ENCODE results near the gene SSBP3. TPM values are rescaled to one million over a fixed set of nuclear protein-coding genes. Genes with fewer than 3 reads are reported as not detected.
"Not testable (repeated sequence)": the region's sequence is repeated elsewhere in the genome, so short reads cannot be mapped to it uniquely, and the experiment has no call there.

Gene SSBP3
- total RNA-seq, result 6.6 and 9.6 TPM in 2 replicates

- DNase-seq, result peak; percentile 96
Measured at GRCh38 chr1:54406339-54407153, at the start of gene SSBP3. SSBP3 (minus strand) TSS chr1:54406394.

DNA sequence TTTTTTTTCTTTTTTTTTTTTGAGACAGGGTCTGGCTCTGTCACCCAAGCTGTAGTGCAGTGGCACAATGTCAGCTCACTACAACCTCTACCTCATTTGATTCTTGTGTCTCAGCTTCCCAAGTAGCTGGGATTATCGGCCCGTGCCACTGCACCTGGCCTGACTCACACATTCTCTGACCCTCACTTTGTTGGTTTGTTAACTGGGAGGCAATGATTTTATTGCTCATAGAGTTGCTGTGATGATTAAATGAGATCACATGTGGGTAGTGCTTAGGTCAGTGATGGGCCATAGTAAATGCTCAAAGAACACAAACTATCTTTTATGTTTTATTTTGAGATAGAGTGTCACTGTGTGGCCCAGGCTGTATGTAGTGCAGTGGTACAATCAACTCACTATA lies 47.3 kb upstream of the SSBP3 start:
- DNase-seq, result no peak

GRCh38 chr1:54453022-54453421 lies 46.8 kb upstream of the SSBP3 start:
- DNase-seq, result no peak

GRCh38 chr1:54449431-54449830 lies 43.2 kb upstream of the SSBP3 start:
- not testable (repeated sequence) for DNase-seq

DNA sequence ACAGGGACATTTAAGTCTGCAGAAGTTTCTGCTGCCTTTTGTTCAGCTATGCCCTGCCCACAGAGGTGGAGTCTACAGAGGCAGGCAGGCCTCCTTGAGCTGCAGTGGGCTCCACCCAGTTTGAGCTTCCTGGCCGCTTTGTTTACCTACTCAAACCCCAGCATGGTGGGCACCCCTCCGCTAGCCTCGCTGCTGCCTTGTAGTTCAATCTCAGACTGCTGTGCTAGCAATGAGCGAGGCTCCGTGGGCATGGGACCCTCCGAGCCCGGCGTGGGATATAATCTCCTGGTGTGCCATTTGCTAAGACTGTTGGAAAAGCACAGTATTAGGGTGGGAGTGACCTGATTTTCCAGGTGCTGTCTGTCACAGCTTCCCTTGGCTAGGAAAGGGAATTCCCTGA lies 42.6 kb upstream of the SSBP3 start:
- DNase-seq, result not testable (repeated sequence)

DNA sequence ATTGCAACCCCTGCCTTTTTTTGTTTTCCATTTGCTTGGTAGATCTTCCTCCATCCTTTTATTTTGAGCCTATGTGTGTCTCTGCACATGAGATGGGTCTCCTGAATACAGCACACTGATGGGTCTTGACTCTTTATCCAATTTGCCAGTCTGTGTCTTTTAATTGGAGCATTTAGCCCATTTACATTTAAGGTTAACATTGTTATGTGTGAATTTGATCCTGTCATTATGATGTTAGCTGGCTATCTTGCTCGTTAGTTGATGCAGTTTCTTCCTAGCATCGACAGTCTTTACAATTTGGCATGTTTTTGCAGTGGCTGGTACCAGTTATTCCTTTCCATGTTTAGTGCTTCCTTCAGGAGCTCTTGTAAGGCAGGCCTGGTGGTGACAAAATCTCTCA lies 40.9 kb upstream of the SSBP3 start:
- DNase-seq, result not testable (repeated sequence)

GRCh38 chr1:54442185-54442584 lies 36.0 kb upstream of the SSBP3 start:
- DNase-seq, result no peak

DNA sequence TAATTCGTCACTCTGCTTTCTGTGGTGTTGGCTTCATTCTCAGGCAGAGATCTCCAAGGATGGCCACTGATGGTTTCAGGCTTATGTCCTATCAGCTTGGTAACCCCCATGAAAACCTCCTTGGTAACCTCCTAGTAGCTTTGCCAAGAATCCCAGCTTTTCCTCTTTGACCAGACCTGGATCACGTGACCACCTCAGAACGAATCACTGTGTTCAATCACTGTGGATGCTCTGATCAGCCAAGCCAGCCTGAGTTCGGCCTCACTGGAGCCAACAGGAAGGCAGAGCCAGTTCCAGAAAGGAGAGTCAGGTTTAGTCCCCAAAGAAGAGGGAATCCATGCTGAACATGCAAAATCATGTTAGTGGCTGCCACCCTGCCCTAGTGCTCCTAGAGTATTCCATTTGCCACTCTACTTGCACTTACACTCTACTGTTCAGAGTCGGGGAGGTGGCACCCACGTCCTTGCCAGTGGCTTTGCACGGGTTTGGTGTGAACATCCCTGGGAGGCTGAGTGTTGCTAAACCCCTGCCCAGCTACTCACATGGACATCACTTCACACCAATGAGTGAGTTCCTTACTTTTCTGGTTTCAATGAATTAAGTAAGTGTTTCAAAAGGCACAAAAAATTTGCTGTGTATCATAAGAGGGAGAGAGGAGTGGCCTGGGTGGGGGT lies 33.5 kb upstream of the SSBP3 start:
- DNase-seq, result peak; percentile 15

- DNase-seq, result no peak
Measured at GRCh38 chr1:54437783-54438182, 31.6 kb upstream of the SSBP3 start.

DNA sequence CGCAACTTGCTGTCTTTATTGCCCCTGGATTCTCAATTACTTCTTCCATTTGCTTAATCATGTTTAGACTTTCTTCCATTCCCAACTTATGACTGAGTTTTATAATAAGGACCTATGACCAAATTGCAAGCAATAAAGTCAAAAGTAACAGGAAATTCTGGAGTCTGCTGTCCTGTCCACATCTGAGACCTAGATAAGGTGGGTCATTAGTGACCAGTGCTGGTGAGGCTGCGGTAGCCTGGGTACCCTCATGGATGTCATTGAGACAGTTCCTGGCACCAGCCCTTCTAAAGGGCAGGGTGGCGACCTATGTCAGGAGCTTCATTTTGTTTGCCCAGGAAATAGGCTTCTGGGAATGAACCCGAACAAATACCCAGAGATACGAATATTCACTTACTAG lies 30.6 kb upstream of the SSBP3 start:
- DNase-seq, result no peak

- no peak for DNase-seq
Measured at GRCh38 chr1:54429838-54430237, 23.6 kb upstream of the SSBP3 start.

GRCh38 chr1:54428837-54429518 lies 22.8 kb upstream of the SSBP3 start:
- DNase-seq, result no peak

- no peak for DNase-seq
Measured at GRCh38 chr1:54425152-54425584, 19.0 kb upstream of the SSBP3 start.

DNA sequence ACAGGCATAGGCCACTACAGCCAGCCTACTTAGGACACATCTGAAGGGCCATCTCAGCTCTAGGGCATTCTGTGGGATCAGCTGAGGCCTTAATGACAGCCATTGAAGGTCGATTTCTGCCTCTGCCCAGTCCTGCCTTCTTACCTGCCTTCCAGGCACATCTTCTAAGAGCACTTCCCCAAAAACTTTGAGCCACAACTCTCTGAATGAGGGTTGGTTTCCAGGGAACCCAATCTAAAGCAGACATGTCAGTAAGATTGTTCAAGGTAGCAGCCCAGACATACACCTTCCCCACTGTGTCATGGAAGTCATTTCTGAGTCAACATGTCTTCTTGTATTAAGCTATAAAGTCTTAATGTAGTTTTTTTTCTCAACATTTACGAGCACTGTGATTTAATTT lies 18.2 kb upstream of the SSBP3 start:
- DNase-seq, result no peak

GRCh38 chr1:54421101-54421504 lies 14.9 kb upstream of the SSBP3 start:
- DNase-seq, result no peak

DNA sequence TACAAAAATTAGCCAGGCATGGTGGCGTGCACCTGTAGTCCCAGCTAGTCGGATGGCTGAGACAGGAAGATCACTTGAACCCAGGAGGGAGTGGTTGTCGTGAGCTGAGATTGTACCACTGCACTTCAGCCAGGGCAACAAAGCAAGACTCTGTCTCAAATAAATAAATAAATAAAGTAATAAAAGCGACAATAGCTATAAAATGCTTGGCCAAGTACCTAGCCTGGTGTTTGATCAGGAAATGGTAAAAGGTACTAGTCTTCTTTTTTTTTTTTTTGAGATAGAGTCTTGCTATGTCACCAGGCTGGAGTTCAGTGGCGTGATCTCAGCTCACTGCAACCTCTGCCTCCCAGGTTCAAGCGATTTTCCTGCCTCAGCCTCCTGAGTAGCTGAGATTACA lies 12.4 kb upstream of the SSBP3 start:
- DNase-seq, result not testable (repeated sequence)

- no peak for DNase-seq
Measured at GRCh38 chr1:54417123-54417522, 10.9 kb upstream of the SSBP3 start.

- no peak for DNase-seq
Measured at GRCh38 chr1:54416435-54416834, 10.2 kb upstream of the SSBP3 start.

DNA sequence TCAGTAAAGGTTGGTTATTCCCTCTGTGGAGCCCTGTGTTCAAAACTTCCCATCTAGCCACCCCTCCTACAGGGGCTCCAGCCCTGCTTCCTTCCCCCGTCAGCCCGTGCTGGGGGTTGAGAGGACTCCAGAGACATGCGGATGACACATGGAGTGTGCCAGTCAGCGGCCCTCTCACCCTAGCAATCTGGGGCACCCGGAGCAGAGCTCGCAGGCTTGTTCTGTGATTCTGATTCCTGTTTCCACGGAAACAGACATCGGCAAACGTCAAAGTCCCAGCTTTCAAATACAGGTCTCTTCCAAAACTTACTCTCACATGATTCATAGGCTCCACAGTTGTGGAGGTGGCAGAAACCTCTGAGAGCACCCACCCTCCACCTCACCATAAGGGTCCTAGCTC lies 9.8 kb upstream of the SSBP3 start:
- no peak for DNase-seq

DNA sequence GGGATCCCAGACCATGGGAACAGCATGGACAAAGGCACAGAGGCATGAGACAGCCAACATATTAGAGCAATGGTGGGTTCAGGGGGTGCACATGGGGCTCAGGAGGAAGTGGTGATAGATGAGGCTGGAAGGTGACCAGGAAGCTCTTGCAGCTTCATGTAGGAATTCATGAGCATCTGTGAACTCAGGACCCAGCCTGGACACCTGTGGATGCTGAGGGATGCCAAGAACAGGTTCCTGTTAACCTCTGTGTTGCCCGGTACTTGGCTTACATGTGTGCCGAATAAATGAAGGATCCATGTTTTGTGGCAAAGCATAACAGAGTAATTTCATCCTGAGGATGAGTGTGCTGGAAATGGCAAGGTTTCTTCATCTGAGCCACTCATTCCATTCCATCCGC lies 9.3 kb upstream of the SSBP3 start:
- DNase-seq, result no peak

DNA sequence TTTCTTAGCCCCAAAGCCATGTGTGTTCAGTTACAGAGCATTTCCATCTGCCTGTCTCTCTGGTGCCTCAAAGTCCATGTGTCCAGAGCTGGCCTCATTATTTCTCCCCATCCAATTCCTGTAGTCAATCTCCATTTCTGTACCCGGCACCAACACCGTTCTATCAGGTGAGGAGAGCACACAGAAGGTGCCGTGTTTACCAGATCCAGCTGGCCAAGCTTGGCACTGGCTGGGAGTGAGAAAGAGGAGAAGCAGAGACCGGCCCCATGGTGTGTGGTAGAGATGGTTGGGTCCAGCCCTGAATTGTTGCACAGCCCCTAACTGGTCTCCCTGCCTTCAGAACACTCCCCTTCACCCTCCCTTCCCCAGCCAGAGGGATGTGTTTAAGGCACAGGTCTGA lies 7.5 kb upstream of the SSBP3 start:
- no peak for DNase-seq

GRCh38 chr1:54413295-54413694 lies 7.1 kb upstream of the SSBP3 start:
- peak; percentile 89 for DNase-seq

DNA sequence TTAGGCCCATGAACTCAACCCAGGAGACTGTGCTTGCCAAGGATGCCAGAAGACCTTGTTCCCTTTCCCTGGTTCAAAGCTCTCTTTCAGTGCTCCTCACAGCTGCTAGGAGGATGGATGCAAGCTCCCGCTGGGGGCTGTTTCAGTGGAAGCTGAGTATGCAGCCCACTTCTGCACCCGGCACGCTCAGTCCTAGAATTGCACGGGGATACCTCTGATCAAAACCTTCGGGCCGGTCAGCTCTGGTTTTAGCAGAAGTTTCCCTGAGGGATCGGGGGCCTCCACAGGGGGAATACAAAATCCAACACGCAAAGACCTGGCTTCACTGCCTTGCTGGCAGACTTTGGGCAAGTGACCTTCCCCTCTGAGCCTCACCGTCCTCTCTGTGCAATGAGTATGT lies 4.2 kb upstream of the SSBP3 start:
- no peak for DNase-seq

All from dermis blood vessel endothelial cell (primary cell).